ENCODE results near the gene FBXO34.
"Not testable (repeated sequence)": the region's sequence is repeated elsewhere in the genome, so short reads cannot be mapped to it uniquely, and the experiment has no call there.

Gene FBXO34

GRCh38 chr14:55312379-55313030 is 41.3 kb downstream of the FBXO34 start:
- not testable (repeated sequence) for DNase-seq (ENCODE audit: low read depth, low spot score)

DNA sequence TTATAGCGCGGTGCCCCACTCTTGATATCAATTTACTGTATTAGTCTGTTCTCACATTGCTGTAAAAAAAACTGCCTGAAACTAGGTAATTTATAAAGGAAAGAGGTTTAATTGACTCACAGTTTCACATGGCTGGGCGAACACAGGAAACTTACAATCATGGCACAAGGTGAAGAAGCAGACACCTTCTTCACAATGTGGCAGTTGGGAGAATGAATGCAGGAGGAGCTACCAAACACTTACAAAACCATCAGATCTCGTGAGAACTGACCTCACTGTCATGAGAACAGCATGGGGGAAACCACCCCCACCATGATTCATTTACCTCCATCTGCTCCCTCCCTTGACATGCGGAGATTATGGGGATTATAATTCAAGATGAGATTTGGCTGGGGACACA is 42.3 kb downstream of the FBXO34 start:
- no peak for DNase-seq (ENCODE audit: low read depth, low spot score)

- no peak for DNase-seq (ENCODE audit: low read depth, low spot score)
Observed at GRCh38 chr14:55314449-55314848, 43.2 kb downstream of the FBXO34 start.

GRCh38 chr14:55316564-55316963 is 45.3 kb downstream of the FBXO34 start:
- no peak for DNase-seq (ENCODE audit: low read depth, low spot score)

GRCh38 chr14:55317542-55318306 is 46.5 kb downstream of the FBXO34 start:
- no peak for DNase-seq (ENCODE audit: low read depth, low spot score)

DNA sequence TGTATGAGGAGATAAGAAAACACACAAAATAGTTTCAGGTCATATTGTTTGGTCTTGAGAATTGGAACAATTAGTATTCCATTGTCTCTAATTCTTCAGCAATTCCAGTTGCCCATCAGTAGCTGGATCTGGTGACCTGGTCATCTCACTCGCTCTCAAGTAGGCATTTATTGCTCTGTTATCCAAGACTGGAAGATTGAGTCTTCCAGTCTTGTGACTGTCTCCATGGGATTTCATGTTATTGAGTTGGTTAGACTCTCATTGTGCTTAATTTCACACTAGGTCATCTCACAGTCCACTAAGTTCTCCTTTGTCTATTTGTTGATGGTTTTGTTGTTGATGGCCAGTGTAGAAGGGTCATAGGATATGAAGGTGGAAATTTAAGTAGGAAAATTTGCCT is 47.5 kb downstream of the FBXO34 start:
- DNase-seq (ENCODE audit: low read depth, low spot score) = no peak

- no peak for DNase-seq (ENCODE audit: low read depth, low spot score)
Observed at GRCh38 chr14:55323910-55324309, 52.7 kb downstream of the FBXO34 start.

DNA sequence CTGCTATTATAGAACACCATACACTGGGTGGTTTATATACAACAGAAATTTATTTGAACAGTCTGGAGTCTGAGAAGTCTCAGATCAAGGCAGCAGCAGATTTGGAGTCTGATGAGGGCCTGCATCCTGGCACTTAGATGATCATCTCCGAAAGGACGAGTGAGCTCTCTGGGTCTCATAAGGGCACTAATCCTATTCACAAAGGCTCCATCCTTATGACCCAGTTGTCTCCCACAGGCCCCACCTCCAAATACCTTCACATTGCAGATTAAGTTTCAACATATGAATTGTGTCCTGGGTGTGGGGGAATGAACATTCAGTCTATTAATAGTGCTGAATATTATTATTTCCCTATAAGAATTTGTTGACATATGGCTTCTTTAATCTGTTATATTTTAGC is 53.6 kb downstream of the FBXO34 start:
- DNase-seq (ENCODE audit: low read depth, low spot score) = no peak

DNA sequence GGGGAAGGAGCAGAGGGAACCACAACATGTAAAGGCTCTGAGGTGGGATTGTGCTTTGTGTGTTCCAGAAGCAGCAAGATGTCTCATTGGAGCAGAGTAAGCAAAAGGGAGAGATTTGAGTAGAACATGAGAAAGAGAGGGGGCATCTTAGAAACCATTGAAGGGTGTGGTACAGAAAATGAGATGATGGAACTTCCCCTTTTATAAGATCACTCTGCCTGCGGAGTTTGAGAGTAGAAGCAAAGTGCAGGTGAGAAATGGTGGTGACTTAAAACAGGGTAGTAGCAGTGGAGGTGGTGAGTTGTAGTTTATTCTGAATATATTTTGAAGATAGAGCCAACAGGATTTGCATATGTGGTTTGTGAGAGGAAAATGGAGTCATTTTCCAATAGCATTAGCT is 56.0 kb downstream of the FBXO34 start:
- DNase-seq (ENCODE audit: low read depth, low spot score) = no peak

DNA sequence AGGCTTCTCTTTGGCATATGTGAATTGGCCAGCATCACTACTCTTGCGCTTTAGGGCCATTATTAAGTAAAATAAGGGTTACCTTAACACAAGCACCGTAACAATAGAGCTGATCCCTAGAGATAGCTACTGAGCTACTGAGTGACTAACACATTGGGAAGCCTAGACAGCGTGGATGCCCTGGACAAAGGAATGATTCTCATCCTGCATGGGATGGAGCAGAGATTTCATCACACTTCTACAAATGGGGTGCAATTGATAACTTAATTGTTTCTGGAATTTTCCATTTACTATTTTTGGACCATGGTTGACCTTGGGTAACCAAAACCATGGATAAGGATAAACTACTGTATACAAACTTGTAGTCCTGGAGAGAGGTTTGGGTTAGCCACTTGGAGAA is 57.1 kb downstream of the FBXO34 start:
- no peak for DNase-seq (ENCODE audit: low read depth, low spot score)

- no peak for DNase-seq (ENCODE audit: low read depth, low spot score)
Observed at GRCh38 chr14:55329999-55330710, 58.9 kb downstream of the FBXO34 start.

DNA sequence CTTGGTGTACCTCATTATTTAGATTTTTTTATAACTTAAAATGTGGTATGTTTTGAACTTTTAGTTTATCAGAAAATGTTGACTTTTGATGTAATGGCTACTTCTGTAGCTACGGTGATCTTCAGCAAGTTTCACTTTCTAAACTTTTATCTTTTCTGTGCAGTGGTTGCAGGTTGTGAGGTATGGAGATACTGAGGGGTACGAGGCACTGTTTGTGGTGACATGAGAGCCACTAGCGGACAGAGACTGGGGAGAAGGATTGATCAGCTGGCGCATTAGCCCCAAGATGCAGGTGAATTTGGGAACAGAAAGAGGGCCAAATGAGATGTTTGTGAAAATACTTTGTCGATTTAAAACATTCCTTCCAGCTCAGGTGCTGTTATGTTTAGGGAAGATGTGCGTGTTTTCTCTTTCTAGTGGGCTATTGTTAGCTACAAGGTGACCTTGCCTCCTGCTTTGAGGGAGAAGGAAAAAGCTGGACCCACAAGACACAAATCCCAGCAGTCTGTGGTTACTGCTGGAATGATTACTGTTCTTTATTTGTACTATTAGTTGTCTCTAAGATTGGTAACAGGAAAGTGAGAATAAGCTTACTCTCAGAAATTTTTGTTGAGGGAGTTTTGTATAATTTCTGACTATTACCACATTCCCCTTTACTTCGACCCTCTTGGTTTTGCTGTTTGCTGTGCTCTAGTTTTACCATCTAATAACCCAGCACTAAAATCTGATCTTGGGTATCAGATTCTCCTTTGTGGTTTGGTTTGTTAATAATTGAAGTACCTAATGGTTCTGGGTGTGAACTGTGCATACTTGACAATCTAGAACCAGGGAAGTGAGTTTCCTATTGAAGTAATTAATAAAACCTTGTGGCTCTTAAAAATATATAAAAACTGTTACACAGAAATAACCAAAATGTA is 61.7 kb downstream of the FBXO34 start:
- DNase-seq (ENCODE audit: low read depth, low spot score) = no peak

GRCh38 chr14:55333711-55334485 is 62.7 kb downstream of the FBXO34 start:
- no peak for DNase-seq (ENCODE audit: low read depth, low spot score)

DNA sequence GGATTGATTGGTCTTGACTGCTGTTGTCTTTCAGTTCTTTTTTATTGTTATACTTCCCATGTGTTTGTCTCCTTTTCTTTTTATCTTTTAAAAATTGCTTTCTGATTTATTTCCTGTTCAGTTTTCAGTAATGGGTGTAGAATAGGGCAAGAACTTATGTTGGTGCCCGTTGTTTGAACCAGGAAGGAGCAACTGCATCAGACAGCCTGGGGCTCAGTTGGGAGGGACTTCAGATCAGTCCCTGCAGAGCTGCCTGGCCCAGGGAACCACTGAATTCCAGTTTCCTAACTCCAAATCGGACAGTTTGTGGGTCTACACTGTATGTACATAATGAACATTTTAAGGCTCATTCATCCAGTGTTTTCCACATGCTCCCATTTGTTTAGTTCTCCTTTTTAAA is 64.9 kb downstream of the FBXO34 start:
- DNase-seq (ENCODE audit: low read depth, low spot score) = no peak

DNA sequence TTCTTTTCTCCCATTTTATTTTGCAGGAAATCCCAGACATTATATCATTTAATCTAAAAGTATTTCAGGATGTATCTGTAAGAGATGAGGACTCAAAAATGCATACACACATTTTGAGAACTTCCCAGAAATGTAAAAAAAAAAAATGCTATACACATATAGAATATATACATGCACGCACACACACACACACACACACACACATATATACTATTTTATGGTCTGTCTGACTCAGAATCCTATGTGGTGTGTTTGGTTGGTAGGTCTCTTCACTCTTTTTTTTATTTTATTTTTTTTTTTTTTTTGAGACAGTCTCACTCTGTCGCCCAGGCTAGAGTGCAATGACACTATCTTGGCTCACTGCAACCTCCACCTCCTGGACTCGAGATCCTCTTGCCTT is 65.5 kb downstream of the FBXO34 start:
- DNase-seq (ENCODE audit: low read depth, low spot score) = no peak

- no peak for DNase-seq (ENCODE audit: low read depth, low spot score)
Observed at GRCh38 chr14:55339770-55340169, 68.5 kb downstream of the FBXO34 start.

DNA sequence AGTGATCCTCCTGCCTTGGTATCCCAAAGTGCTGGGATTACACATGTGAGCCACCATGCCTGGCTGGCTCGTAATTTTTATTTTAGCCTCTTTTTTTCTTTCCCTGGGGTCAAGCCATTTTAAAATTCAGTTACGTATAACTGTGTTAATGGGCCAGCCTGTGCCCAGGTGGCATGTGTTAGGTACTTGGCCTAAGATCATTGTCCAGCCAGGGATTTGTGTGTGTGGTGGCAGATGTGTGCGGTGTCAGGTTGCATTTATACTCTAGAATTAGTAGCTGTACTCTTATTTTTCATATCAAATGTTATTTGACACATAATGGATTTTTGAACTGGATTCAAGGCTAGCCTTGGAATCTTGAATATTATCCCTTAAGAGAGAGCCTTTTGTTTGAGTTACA is 69.3 kb downstream of the FBXO34 start:
- DNase-seq (ENCODE audit: low read depth, low spot score) = no peak

DNA sequence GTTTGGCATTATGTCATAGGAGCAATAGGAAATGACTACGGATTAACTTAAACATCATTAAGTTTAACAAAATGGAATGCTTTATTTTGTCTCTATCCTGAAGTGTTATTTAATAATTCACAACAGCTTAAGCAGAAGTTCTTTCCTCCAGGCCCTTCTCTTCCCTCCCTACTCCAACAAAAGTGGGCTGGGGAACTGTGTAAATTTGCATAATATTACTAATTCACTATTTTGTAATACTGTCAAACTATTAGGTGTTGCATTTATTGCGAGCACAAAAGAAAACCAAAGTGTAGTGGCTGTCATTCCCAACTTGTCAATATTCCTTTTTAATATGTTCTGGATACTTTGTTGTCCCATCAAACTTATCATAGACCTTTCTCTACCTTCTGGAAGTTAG is 70.6 kb downstream of the FBXO34 start:
- DNase-seq (ENCODE audit: low read depth, low spot score) = no peak

GRCh38 chr14:55344582-55345163 is 73.5 kb downstream of the FBXO34 start:
- DNase-seq (ENCODE audit: low read depth, low spot score) = not testable (repeated sequence)

- no peak for DNase-seq (ENCODE audit: low read depth, low spot score)
Observed at GRCh38 chr14:55347040-55347439, 75.8 kb downstream of the FBXO34 start.

GRCh38 chr14:55347748-55348147 is 76.5 kb downstream of the FBXO34 start:
- no peak for DNase-seq (ENCODE audit: low read depth, low spot score)

Data from iPS DF 19.7 (cell line).